GM04504 (cell line): Measurements from ENCODE around the gene ZNF688.
"Not testable (repeated sequence)": the region's sequence is repeated elsewhere in the genome, so short reads cannot be mapped to it uniquely, and the experiment has no call there.

Source experiments
- DNase-seq: peaks from one replicate; pipeline ENCODE4 v3.0.0-alpha.2; 2012; ENCODE audit warnings: low read depth

Gene ZNF688

GRCh38 chr16:30571445-30572322, at the start of gene ZNF688:
Gene ZNF688, minus strand, starts transcription at chr16:30571714. Its CDS starts 85 bp downstream, at chr16:30571629.
- peak; percentile 97 for DNase-seq

- no peak for DNase-seq
Observed at GRCh38 chr16:30620169-30620568, 48.7 kb upstream of the ZNF688 start.

- DNase-seq: no peak
Observed at GRCh38 chr16:30619638-30620037, 48.1 kb upstream of the ZNF688 start.

DNA sequence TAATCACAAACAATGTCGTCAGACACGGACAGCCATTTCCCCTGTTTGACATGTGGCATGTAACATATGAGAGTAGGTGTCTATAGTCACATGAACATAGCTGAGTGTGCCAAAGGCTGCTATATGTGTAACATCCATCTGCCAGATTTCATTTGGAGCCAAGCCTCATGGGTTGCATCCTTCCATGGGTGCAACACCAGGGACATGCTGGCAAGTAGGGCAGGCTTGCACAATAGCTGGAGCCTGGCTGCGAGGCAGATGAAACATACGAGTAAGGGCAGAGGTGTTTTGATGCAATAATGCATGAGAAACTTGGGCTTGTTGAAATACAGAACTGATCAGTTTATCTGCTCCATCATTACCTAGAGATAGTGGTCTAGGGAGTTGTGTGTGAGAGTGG, 47.7 kb upstream of the ZNF688 start:
- no peak for DNase-seq

- no peak for DNase-seq
Observed at GRCh38 chr16:30615358-30616091, 44.0 kb upstream of the ZNF688 start.

DNA sequence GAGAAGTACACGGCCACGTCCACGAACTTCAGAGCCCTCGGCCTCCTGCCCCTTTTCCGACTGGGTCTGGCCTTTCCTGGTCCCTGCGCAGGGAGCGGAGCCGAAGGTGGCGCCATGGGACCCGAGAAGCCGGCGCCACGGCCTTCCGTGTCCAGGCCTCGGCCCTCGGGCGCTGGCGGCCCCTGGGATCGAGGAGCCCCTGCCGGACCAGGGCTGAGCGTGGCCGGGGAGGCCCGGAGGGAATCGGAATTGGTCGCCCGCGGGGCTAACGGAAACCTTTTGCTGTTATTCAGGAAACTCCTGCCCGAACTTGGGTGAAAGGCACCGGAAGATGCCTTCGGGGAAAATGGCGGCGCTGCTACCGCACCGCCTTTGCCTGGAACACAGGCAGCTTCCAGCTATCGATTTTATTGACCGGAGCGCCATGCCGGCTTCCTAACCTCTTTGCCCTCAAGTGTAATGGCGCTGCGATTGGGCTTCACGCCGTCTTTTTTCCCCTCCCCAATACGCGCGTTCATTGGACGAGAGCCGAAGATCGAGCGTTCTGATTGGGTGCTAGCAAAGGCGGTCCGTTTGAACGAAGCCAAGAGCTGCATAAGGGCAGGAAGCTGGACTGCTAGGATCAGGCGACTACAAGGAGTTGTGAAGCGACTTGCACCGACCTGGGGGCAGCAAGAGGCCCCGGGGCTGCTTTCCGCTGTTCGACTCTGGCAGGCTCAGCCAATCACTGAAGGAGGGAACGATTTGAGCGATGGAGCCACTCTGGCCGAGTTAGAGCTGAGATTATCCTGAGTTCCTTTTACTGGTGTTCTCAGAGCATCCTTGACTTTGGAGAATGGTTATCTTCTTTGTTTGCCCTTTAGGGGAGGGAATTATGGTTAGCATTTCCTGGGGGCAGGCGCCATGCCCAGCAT, 38.7 kb upstream of the ZNF688 start, which contains the start of gene ZNF689:
TSS of gene ZNF689 (minus strand) at position 464 of the 914 bp plus-strand sequence. CDS start at position 116, 348 bp downstream.
- DNase-seq: peak; percentile 95

DNA sequence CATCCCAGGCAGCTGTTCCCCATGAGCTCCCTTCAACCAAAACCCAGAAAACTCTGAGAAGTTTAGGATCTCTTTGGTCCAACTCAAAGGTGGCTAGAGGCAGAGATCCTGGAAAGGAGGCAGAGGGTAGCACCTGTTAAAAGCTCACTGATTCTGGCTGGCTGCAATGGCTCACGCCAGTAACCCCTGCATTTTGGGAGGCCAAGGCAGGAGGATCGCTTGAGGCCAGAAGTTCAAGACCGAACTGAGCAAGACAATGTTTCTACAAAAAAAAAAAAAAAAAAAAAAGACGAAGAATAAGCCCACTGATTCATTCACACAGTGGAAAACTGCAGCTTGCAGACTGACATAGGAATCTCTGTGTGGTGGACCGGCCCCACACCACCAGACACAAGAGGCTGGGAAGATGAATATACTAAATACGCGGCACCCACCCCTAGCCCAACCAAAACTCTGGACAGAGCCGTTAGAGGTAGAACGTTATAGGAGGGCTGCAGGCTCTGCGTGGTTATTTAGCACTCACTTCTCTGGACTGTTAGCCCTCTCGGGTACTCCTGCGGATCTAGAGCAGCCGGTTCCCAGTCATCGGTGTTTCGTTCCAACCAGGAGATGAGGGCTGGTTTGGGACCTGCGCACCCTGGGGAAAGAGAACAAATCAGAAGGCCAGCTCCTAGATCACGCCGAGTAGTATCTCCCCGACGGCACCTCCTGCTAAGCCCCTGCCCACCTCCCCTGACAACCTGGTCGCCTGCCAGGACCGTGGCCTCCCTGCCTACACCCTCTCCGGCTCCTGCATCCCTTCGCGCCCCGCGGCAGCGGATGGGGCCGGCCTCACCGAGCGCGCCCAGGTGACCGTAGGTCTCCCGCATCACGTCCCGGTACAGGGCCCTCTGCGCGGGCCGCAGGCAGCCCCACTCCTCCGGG, 37.8 kb upstream of the ZNF688 start:
- DNase-seq: no peak

DNA sequence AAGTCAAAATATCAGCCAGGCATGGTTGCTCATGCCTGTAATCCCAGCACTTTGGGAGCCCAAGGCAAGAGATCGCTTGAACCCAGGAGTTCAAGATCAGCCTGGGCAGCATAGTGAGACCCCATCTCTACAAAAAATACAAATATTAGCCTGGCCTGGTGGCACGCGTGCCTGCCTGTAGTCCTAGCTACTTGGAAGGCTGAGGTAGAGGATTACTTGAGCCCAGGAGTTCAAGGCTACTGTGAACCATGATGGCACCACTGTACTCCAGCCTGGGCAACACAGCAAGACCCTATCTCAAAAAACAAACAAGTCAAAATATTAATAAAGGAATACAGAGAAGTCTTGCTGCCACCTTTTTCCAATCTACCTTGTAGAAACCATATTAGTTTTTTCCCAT, 34.5 kb upstream of the ZNF688 start:
- DNase-seq: no peak

DNA sequence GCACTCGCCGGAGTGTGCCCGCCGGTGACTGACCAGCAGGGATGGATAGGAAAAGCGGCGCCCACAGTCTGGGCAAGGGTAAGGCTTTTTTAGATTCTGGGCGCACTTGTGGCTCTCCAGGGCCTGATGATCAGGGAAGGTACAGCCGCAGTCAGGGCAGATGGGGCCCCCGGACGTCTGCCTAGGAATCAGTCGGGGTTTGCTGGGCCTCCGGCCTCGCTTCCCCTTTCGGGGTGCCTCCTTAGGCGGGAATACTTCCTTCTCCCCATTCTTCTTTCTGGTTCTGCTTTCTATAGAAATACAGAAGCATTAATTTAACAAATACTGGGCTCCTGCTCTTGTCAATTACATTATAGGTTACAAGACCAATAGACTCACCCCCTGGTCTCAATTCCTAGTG, 33.6 kb upstream of the ZNF688 start:
- DNase-seq: no peak

DNA sequence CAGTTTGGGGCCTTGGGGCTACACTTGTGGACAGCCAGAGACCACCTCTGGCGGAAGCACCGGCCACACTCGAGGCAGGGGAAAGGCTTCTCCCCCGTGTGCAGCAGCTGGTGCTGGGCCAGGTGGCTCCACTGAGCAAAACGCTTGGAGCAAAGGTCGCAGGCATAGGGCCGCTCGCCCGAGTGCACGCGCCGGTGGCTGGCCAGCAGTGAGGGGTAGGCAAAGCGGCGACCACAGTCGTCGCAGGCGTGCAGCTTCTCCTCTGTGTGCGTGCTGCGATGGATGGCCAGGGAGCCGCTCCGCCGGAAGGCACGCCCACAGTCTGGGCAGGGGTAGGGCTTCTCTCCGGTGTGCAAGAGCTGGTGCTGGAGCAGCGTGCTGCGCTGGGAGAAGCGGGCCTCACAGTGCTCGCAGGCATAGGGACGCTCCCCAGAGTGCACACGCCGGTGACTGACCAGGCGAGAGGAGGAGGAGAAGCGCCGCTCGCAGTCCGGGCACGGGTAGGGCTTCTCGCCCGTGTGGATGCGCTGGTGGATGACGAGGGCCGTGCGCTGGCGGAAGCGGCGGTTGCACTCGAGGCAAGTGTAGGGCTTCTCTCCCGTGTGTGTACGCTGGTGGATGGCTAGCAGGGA, 32.9 kb upstream of the ZNF688 start:
- DNase-seq: no peak

- DNase-seq: no peak
Observed at GRCh38 chr16:30603945-30604315, 32.4 kb upstream of the ZNF688 start.

- no peak for DNase-seq
Observed at GRCh38 chr16:30602616-30603277, 31.2 kb upstream of the ZNF688 start.

DNA sequence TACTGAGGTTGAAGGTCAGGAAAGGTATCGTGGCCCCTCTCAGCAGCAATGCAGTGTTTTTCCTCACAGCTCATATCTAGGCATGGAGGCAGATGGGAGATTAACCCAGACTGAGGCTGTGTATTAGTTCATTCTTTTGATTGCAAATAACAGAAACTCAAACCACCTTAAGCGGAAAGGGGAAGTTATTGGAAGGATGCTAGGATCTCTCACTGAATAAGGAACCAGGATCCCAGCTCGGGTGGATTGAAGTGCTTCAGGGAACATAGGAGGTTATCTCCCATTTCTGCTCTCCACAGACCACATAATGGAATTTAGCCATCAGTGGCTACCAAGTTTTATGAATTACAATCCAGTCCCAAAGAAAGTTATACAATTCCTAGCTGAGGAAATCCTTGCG, 30.5 kb upstream of the ZNF688 start:
- no peak for DNase-seq

GRCh38 chr16:30600929-30601328, 29.4 kb upstream of the ZNF688 start:
- no peak for DNase-seq

GRCh38 chr16:30600215-30600614, 28.7 kb upstream of the ZNF688 start:
- no peak for DNase-seq

DNA sequence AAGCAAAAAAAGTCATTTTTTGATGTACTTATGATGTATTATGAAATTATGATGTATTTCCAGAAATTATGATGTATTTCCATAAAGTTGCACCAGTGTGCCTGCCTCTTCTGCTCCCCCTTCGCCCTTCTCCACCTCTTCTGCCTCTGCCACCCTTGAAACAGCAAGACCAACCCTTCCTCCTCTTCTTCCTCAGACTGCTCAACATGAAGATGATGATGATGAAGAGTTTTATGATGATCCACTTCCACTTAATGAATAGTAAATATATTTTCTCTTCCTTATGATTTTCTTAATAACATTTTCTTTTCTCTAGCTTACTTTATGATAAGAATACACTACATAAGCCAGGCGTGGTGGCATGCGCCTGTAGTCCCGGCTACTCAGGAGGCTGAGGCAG, 21.4 kb upstream of the ZNF688 start:
- no peak for DNase-seq

- DNase-seq: not testable (repeated sequence)
Observed at GRCh38 chr16:30590869-30591268, 19.4 kb upstream of the ZNF688 start.

GRCh38 chr16:30589582-30589981, 18.1 kb upstream of the ZNF688 start:
- not testable (repeated sequence) for DNase-seq

- no peak for DNase-seq
Observed at GRCh38 chr16:30588651-30589050, 17.1 kb upstream of the ZNF688 start.
